ENCODE results near the gene TMEM108. TPM values are rescaled to one million over a fixed set of nuclear protein-coding genes. Genes with fewer than 3 reads are reported as not detected.

The TMEM108 gene
- total RNA-seq, 2 donors from 2014 or later: 0.13 TPM; not detected in 1

DNA sequence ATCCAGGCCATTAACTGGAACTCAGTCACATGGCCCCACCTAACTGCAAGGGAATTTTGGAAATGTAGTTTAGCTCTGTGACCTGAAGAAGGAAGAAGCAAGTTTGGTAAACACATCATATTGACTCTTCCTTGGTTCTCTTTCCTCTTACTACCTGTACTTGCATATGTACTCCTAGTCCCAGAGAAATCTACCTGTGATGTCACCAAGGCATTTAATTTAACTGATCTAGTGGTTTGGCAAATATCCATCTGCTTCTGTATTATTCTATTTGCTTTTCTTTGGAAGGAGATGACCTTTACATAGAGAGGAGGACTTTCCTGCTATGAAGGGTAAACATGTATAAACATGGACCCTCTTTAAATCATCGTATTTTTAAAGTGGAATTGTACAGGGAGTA lies 150.8 kb downstream of the TMEM108 start:
- H3K4me3 Mint-ChIP-seq: no peak overlapping the region
- no peak for ATAC-seq (replicated peaks)
- no peaks in the 10 kb centered on the region for H3K36me3 Mint-ChIP-seq (ENCODE audit: low read depth)
- H3K9me3 Mint-ChIP-seq: no peaks in the 10 kb centered on the region
- no peaks in the 10 kb centered on the region for H3K4me1 Mint-ChIP-seq
- no peak overlapping the region for H3K27ac Mint-ChIP-seq
- H3K27me3 Mint-ChIP-seq: peaks cover 11% of the 10 kb centered on the region

DNA sequence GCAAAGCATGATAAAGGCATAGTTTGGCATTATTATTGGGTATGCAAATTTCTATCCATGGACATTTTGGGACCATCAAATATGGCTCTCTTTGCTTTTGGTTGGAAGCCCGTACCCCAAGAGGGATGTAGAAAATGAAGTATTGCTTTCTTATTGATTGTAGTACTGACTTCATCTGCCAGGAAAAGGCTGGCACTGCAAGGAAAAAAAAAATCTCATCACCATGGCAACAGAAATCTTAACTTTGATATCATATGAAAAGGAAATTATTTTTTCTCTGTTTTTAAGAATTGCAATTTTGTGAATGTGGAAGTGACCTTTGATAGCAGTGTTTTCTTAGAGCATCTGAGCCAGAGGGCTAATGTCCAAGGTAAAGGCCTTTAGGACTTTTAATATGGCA lies 151.7 kb downstream of the TMEM108 start:
- no peak for ATAC-seq (replicated peaks)
- Mint-ChIP-seq H3K27me3 (peaks cover 11% of the 10 kb centered on the region), H3K36me3 (ENCODE audit: low read depth) (no peaks in the 10 kb centered on the region), H3K27ac (no peak overlapping the region), H3K4me3 (no peak overlapping the region), H3K4me1 (no peaks in the 10 kb centered on the region), H3K9me3 (no peaks in the 10 kb centered on the region)

- Mint-ChIP-seq H3K36me3 (ENCODE audit: low read depth) (no peaks in the 10 kb centered on the region), H3K4me3 (no peak overlapping the region), H3K9me3 (no peaks in the 10 kb centered on the region), H3K4me1 (no peaks in the 10 kb centered on the region), H3K27me3 (peaks cover 11% of the 10 kb centered on the region), H3K27ac (no peak overlapping the region)
- ATAC-seq (replicated peaks): no peak
Observed at GRCh38 chr3:133191818-133192217, 153.6 kb downstream of the TMEM108 start.

GRCh38 chr3:133192363-133192945 lies 154.3 kb downstream of the TMEM108 start:
- ATAC-seq (replicated peaks): no peak

DNA sequence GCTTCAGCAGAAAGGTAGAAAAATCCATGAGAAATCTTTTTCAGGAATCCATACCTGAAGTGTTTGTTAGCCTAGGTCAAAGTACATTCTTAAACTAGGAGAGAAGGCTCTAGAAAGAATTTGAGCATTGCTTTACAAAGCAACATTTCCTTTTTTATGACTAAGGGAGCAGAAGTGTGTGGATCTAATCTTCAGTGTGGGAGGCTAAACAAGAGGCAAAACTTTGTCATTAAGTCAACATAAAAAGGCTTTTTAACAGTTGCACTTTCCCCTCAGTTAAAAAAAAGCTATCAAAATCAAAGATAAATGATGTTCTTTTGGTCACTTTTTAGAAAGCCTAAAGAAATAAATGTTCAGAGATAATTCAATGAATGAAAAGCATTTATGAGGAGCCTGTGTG lies 154.8 kb downstream of the TMEM108 start:
- Mint-ChIP-seq H3K4me3 (no peak overlapping the region), H3K36me3 (ENCODE audit: low read depth) (no peaks in the 10 kb centered on the region), H3K9me3 (no peaks in the 10 kb centered on the region), H3K4me1 (no peaks in the 10 kb centered on the region), H3K27ac (no peak overlapping the region), H3K27me3 (peaks cover 11% of the 10 kb centered on the region)
- no peak for ATAC-seq (replicated peaks)

More at GRCh38 chr3:133192363-133192945, 154.3 kb downstream of the TMEM108 start:
- Mint-ChIP-seq H3K4me1 (no peaks in the 10 kb centered on the region), H3K27me3 (peaks cover 11% of the 10 kb centered on the region), H3K9me3 (no peaks in the 10 kb centered on the region), H3K36me3 (ENCODE audit: low read depth) (no peaks in the 10 kb centered on the region), H3K27ac (no peak overlapping the region), H3K4me3 (no peak overlapping the region)

- Mint-ChIP-seq H3K27ac (no peak overlapping the region), H3K27me3 (peaks cover 7% of the 10 kb centered on the region), H3K4me3 (no peak overlapping the region), H3K9me3 (no peaks in the 10 kb centered on the region), H3K36me3 (ENCODE audit: low read depth) (no peaks in the 10 kb centered on the region), H3K4me1 (no peaks in the 10 kb centered on the region)
- ATAC-seq (replicated peaks): no peak
Observed at GRCh38 chr3:133196527-133196926, 158.3 kb downstream of the TMEM108 start.

GRCh38 chr3:133197619-133198018 lies 159.4 kb downstream of the TMEM108 start:
- Mint-ChIP-seq H3K36me3 (ENCODE audit: low read depth) (no peaks in the 10 kb centered on the region), H3K27me3 (peaks cover under 1% of the 10 kb centered on the region), H3K4me1 (no peaks in the 10 kb centered on the region), H3K27ac (no peak overlapping the region), H3K9me3 (no peaks in the 10 kb centered on the region), H3K4me3 (no peak overlapping the region)
- no peak for ATAC-seq (replicated peaks)

DNA sequence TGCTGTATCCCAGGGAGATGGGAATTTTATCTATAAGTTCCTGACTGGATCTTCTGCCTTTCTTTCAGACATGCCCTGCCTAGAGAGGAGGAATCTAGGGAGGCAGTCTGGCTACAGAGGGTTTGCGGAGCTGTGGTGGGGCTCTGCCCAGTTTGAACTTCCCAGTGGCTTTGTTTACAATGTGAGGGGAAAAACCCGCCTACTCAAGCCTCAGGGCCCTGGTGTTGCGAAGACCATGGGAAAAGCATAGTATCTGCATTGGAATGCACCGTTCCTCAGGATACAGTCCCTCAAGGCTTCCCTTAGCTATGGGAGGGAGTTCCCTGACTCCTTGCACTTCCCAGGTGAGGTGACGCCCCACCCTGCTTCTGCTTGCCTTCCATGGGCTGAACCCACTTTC lies 168.7 kb downstream of the TMEM108 start:
- Mint-ChIP-seq H3K4me3 (no peak overlapping the region), H3K27ac (no peak overlapping the region), H3K4me1 (no peaks in the 10 kb centered on the region), H3K27me3 (peaks cover 8% of the 10 kb centered on the region), H3K36me3 (ENCODE audit: low read depth) (no peaks in the 10 kb centered on the region), H3K9me3 (no peaks in the 10 kb centered on the region)
- no peak for ATAC-seq (replicated peaks)

- ATAC-seq (replicated peaks): no peak
- H3K4me3 Mint-ChIP-seq: no peak overlapping the region
- no peak overlapping the region for H3K27ac Mint-ChIP-seq
- H3K27me3 Mint-ChIP-seq: peaks cover 8% of the 10 kb centered on the region
- no peaks in the 10 kb centered on the region for H3K9me3 Mint-ChIP-seq
- H3K36me3 Mint-ChIP-seq (ENCODE audit: low read depth): no peaks in the 10 kb centered on the region
- H3K4me1 Mint-ChIP-seq: no peaks in the 10 kb centered on the region
Observed at GRCh38 chr3:133208184-133208583, 170.0 kb downstream of the TMEM108 start.

- Mint-ChIP-seq H3K4me3 (no peak overlapping the region), H3K9me3 (no peaks in the 10 kb centered on the region), H3K27me3 (peaks cover 8% of the 10 kb centered on the region), H3K27ac (no peak overlapping the region), H3K4me1 (no peaks in the 10 kb centered on the region), H3K36me3 (ENCODE audit: low read depth) (no peaks in the 10 kb centered on the region)
- peak; percentile 62 for ATAC-seq (replicated peaks)
Observed at GRCh38 chr3:133209871-133210550, 171.8 kb downstream of the TMEM108 start.

- H3K27ac Mint-ChIP-seq: no peak overlapping the region
- peaks cover 8% of the 10 kb centered on the region for H3K27me3 Mint-ChIP-seq
- H3K9me3 Mint-ChIP-seq: no peaks in the 10 kb centered on the region
- no peak overlapping the region for H3K4me3 Mint-ChIP-seq
- ATAC-seq (replicated peaks): no peak
- H3K36me3 Mint-ChIP-seq (ENCODE audit: low read depth): no peaks in the 10 kb centered on the region
- H3K4me1 Mint-ChIP-seq: no peaks in the 10 kb centered on the region
Observed at GRCh38 chr3:133210656-133211055, 172.5 kb downstream of the TMEM108 start.

- no peak overlapping the region for H3K27ac Mint-ChIP-seq
- H3K4me1 Mint-ChIP-seq: no peaks in the 10 kb centered on the region
- ATAC-seq (replicated peaks): no peak
- H3K9me3 Mint-ChIP-seq: peaks cover under 1% of the 10 kb centered on the region
- no peak overlapping the region for H3K4me3 Mint-ChIP-seq
- H3K27me3 Mint-ChIP-seq: peaks cover 4% of the 10 kb centered on the region
- no peaks in the 10 kb centered on the region for H3K36me3 Mint-ChIP-seq (ENCODE audit: low read depth)
Observed at GRCh38 chr3:133211449-133211848, 173.3 kb downstream of the TMEM108 start.

DNA sequence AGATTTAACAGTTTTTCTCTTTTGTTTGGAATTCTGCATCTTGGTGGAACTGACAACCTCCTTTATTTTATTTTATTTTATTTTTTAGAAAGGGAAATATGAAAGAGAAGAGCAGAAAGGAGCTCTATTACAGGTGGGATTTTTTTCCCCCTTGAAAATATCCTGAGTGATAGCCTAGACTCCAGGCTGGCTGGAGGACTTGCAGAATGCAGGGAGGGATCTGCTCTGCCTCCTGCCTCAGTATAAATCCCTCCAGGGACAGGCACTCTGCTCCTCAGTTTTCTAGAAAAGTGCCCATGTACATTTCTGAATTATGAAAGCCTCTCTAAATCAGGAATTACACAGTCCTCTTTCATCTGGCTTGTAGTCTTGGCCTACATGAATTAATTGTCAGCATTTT lies 173.7 kb downstream of the TMEM108 start:
- no peak overlapping the region for H3K4me3 Mint-ChIP-seq
- H3K9me3 Mint-ChIP-seq: peaks cover 4% of the 10 kb centered on the region
- peaks cover 4% of the 10 kb centered on the region for H3K27me3 Mint-ChIP-seq
- no peak for ATAC-seq (replicated peaks)
- no peaks in the 10 kb centered on the region for H3K36me3 Mint-ChIP-seq (ENCODE audit: low read depth)
- H3K4me1 Mint-ChIP-seq: no peaks in the 10 kb centered on the region
- H3K27ac Mint-ChIP-seq: no peak overlapping the region

DNA sequence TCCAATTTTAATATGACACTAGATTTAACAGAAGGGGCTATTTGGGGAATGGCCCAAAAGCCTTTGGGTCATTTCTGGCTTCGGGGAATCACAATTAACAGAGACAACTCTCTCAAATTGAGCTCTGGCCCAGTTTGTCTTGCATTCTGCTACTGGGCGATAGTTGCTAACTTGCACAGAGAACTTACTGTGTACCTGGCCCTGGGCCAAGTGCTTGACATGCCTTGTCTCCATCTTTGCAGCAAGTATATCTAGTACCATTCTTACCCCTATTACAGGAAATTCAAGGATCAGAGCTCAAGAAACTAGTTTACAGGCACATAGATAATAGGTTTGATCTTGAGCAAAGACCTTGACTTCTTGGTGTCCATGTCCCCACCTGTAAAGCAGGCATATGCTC lies 175.7 kb downstream of the TMEM108 start:
- H3K4me3 Mint-ChIP-seq: no peak overlapping the region
- no peaks in the 10 kb centered on the region for H3K27me3 Mint-ChIP-seq
- no peak for ATAC-seq (replicated peaks)
- H3K4me1 Mint-ChIP-seq: no peaks in the 10 kb centered on the region
- H3K36me3 Mint-ChIP-seq (ENCODE audit: low read depth): no peaks in the 10 kb centered on the region
- H3K9me3 Mint-ChIP-seq: peaks cover 7% of the 10 kb centered on the region
- H3K27ac Mint-ChIP-seq: no peak overlapping the region

DNA sequence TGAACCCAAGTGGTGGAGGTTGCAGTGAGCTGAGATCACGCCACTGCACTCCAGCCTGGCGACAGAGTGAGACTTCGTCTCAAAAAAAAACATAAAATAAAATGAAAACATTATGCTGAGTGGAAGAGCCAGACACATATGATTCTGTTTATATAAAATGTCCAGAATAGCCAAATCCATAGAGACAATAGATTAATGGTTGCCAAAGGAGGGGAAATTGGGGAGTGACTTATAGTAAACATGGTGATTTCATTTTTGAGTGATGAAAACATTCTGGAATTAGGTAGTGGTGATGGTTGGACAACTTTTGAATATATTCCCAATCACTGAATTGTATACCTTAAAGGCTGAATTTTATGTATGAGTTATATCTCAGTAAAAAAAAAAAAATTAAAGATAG lies 189.6 kb downstream of the TMEM108 start:
- no peak overlapping the region for H3K4me3 Mint-ChIP-seq
- H3K4me1 Mint-ChIP-seq: no peaks in the 10 kb centered on the region
- no peak for ATAC-seq (replicated peaks)
- no peak overlapping the region for H3K27ac Mint-ChIP-seq
- H3K36me3 Mint-ChIP-seq (ENCODE audit: low read depth): no peaks in the 10 kb centered on the region
- H3K9me3 Mint-ChIP-seq: peaks cover 18% of the 10 kb centered on the region
- peaks cover 4% of the 10 kb centered on the region for H3K27me3 Mint-ChIP-seq
